Sigmoid colon (tissue), 7 donors: ENCODE data around the gene PGBD5. TPM values are rescaled to one million over a fixed set of nuclear protein-coding genes. Genes with fewer than 3 reads are reported as not detected.

Experiments
- DNase-seq: peaks from one replicate; pipeline ENCODE4 v3.0.0-alpha.2; 2019
- H3K27ac ChIP-seq, 4 donors: fragments of 200-600 bp; sonication (generic); one replicate each; pipeline ENCODE4 v1.5.1; 2016 to 2019; ENCODE audit warnings: mild to moderate bottlenecking in 1 of 4
- H3K27me3 ChIP-seq, 3 donors: fragments of 200-600 bp; sonication (generic); one replicate each; pipeline ENCODE4 v1.5.1; 2019; ENCODE audit warnings: mild to moderate bottlenecking in 1 of 3
- H3K36me3 ChIP-seq, 4 donors: fragments of 200-600 bp; sonication (generic); one replicate each; pipeline ENCODE4 v1.5.1; 2016 to 2019
- H3K4me1 ChIP-seq, 4 donors: fragments of 200-600 bp; sonication (generic); one replicate each; pipeline ENCODE4 v1.5.1; 2017 to 2019
- H3K4me3 ChIP-seq, 4 donors: fragments of 200-600 bp; sonication (generic); one replicate each; pipeline ENCODE4 v1.5.1; 2017 to 2019; ENCODE audit warnings: mild to moderate bottlenecking in 2 of 4, moderate library complexity in 1 of 4
- H3K9me3 ChIP-seq, 4 donors: fragments of 200-600 bp in 3 of 4; sonication (generic) in 3 of 4; one replicate each; pipeline versions ENCODE4 v1.5.1 to v1.6.1; 2013 to 2019
- CTCF ChIP-seq, 4 experiments: fragments of 450-650 bp in 3 of 4; fragments of 200-600 bp in 1 of 4; IDR thresholded peaks; one replicate each; pipeline ENCODE4 v1.5.1; 2016 to 2019; ENCODE audit warnings: antibody characterized with exemption in 4 of 4, mild to moderate bottlenecking in 3 of 4, moderate library complexity in 2 of 4
- EP300 ChIP-seq, 4 donors: sonication (generic); formaldehyde crosslinking; IDR thresholded peaks; one replicate each; pipeline ENCODE4 v1.6.1; 2017; ENCODE audit warnings: antibody characterized with exemption in 4 of 4
- POLR2A ChIP-seq, 2 donors: fragments of 450-650 bp; IDR thresholded peaks; one replicate each; pipeline ENCODE4 v1.6.1; 2016; ENCODE audit warnings: antibody characterized with exemption in 2 of 2, mild to moderate bottlenecking in 2 of 2, moderate library complexity in 2 of 2
- POLR2AphosphoS5 ChIP-seq, 4 donors: sonication (generic); formaldehyde crosslinking; IDR thresholded peaks; one replicate each; pipeline ENCODE4 v1.6.1; 2017; ENCODE audit warnings: antibody characterized with exemption in 4 of 4
- WGBS, 2 donors: extraction: QIAGEN DNeasy Blood & Tissue Kit; methylation state at CpG; one replicate each; pipeline ENCODE4 v1.1.7; 2013; 5-methylcytosine and 5-hydroxymethylcytosine counted together
- intact Hi-C: fragments of 100-400 bp; cut with DNase I; formaldehyde crosslinking; loops from one replicate; pipeline ENCODE4 v1.15.1; 2023
- polyA plus RNA-seq, 3 donors: library from polyadenylated mRNA; stranded (reverse); fragments of 200-250 nt; gene quantifications; one replicate each; pipeline ENCODE4 v1.2.3, GENCODE V29; 2013
- total RNA-seq, 4 donors: library from RNA; depleted of rRNA; stranded (reverse); fragments of >200 nt; gene quantifications; one replicate each; pipeline ENCODE4 v1.1.0, GENCODE V29; 2016
- donor health status: healthy with polysubstance abuse.
- donor health status: Bipolar disorder and iron deficiency.
- donor health status: healthy.

Gene PGBD5
- total and polyA plus RNA-seq, 7 donors = under 0.01 to 1.9 (median 1.1) TPM

GRCh38 chr1:230267338-230268065 is 158.6 kb downstream of the PGBD5 start:
- intact Hi-C loops = loop anchor here (2.0 kb wide), 1 partner anchor 199 kb away; no protein-coding TSS in a partner anchor
- H3K9me3 ChIP-seq = no peaks in the 10 kb centered on the region
- WGBS, 2 donors = 65 to 83% methylated on average over 17 of the region's 17 CpGs
- no peak for DNase-seq
- peaks cover 6 to 50% (median 27%) of the 10 kb centered on the region in 4 donors for H3K36me3 ChIP-seq
- no peaks in the 10 kb centered on the region for H3K27me3 ChIP-seq
- TF ChIP-seq POLR2AphosphoS5 (IDR thresholded peaks at IDR 0.05) = no peak
- TF ChIP-seq CTCF (IDR thresholded peaks at IDR 0.05) = no peak
- TF ChIP-seq EP300 (IDR thresholded peaks at IDR 0.05) = no peak
- TF ChIP-seq POLR2A (IDR thresholded peaks at IDR 0.05) = no peak
- H3K27ac ChIP-seq = no peak overlapping the region
- H3K4me1 ChIP-seq = peaks cover 0 to 23% (median 14%) of the 10 kb centered on the region in 4 donors
- no peak overlapping the region for H3K4me3 ChIP-seq

- intact Hi-C loops = no loop called here
- peaks cover 6 to 61% (median 32%) of the 10 kb centered on the region in 4 donors for H3K36me3 ChIP-seq
- TF ChIP-seq EP300 (IDR thresholded peaks at IDR 0.05) (no peak), POLR2A (IDR thresholded peaks at IDR 0.05) (no peak), POLR2AphosphoS5 (IDR thresholded peaks at IDR 0.05) (no peak)
- peaks cover 0 to 23% (median 14%) of the 10 kb centered on the region in 4 donors for H3K4me1 ChIP-seq
- H3K4me3 ChIP-seq = no peak overlapping the region
- no peaks in the 10 kb centered on the region for H3K9me3 ChIP-seq
- no peaks in the 10 kb centered on the region for H3K27me3 ChIP-seq
- no peak for DNase-seq
- no peak overlapping the region for H3K27ac ChIP-seq
- WGBS, 2 donors = 39% methylated on average over 2 of the region's 2 CpGs
Measured at GRCh38 chr1:230266456-230266855, 159.7 kb downstream of the PGBD5 start.

- H3K27ac ChIP-seq = no peak overlapping the region
- WGBS, 2 donors = 93 to 97% methylated on average over 17 of the region's 17 CpGs
- DNase-seq = no peak
- H3K4me1 ChIP-seq = peaks cover 0 to 15% (median 10%) of the 10 kb centered on the region in 4 donors
- intact Hi-C loops = no loop called here
- no peaks in the 10 kb centered on the region for H3K9me3 ChIP-seq
- TF ChIP-seq EP300 (IDR thresholded peaks at IDR 0.05) = no peak
- TF ChIP-seq POLR2AphosphoS5 (IDR thresholded peaks at IDR 0.05) = no peak
- no peak for TF ChIP-seq POLR2A (IDR thresholded peaks at IDR 0.05)
- TF ChIP-seq CTCF (IDR thresholded peaks at IDR 0.05) = no peak
- no peaks in the 10 kb centered on the region for H3K27me3 ChIP-seq
- peaks cover 6 to 66% (median 32%) of the 10 kb centered on the region in 4 donors for H3K36me3 ChIP-seq
- no peak overlapping the region for H3K4me3 ChIP-seq
Measured at GRCh38 chr1:230265200-230266115, 160.7 kb downstream of the PGBD5 start.

Other genes with a start within 250 kb of the PGBD5 start
- gene COG2, start 216.1 kb upstream of the PGBD5 start, total RNA-seq = 10 to 100 TPM; 17.6 to 26.4 (median 25.0) TPM
- gene COG2, start 216.1 kb upstream of the PGBD5 start, polyA plus RNA-seq = 10 to 100 TPM; 17.5 to 31.2 (median 28.7) TPM